ENCODE measurements around the gene DDC. TPM values are rescaled to one million over a fixed set of nuclear protein-coding genes. Genes with fewer than 3 reads are reported as not detected.
"Not testable (repeated sequence)": the region's sequence is repeated elsewhere in the genome, so short reads cannot be mapped to it uniquely, and the experiment has no call there.

The DDC gene
- total and polyA plus RNA-seq, 4 donors = 27.2 to 74.9 (median 58.6) TPM

DNA sequence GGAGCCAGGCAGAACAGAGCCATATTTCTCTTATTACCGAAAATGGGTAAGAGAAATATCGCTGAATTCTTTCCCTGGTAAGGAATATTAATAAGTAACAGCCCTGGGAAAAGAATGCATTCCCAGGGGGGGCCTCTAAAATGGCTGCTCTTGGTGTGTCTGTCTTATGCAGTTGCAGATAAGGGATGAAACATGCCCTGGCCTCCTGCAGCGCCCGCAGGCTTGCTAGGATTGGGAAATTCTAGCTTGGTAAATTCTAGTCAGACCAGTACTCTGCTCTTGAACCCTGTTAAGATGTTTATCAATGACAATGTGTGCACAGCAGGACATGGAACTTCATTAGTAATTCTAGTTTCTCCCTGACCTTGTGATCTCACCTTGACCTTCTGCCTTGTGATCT is 18.1 kb upstream of the DDC start:
- H3K4me3 ChIP-seq (ENCODE audit: low read depth in 1 of 3, low read length in 3 of 3); H3K36me3 ChIP-seq (ENCODE audit: control insufficient read depth in 4 of 4, insufficient read depth in 3 of 4, low read depth in 1 of 4, low read length in 3 of 4); H3K27ac ChIP-seq (ENCODE audit: low read depth in 1 of 2, low read length in 2 of 2); DNase-seq (ENCODE audit: low spot score); H3K9me3 ChIP-seq (ENCODE audit: control insufficient read depth in 4 of 4, low read length in 3 of 4); H3K27me3 ChIP-seq (ENCODE audit: control insufficient read depth in 4 of 4, insufficient read depth in 4 of 4, low read length in 3 of 4); H3K9ac ChIP-seq (ENCODE audit: low read depth in 1 of 2, low read length in 2 of 2); H3K4me1 ChIP-seq (ENCODE audit: control insufficient read depth in 4 of 4, insufficient read depth in 4 of 4, low read length in 3 of 4): not testable (repeated sequence)
- WGBS = 95% methylated on average over 4 of the region's 4 CpGs

DNA sequence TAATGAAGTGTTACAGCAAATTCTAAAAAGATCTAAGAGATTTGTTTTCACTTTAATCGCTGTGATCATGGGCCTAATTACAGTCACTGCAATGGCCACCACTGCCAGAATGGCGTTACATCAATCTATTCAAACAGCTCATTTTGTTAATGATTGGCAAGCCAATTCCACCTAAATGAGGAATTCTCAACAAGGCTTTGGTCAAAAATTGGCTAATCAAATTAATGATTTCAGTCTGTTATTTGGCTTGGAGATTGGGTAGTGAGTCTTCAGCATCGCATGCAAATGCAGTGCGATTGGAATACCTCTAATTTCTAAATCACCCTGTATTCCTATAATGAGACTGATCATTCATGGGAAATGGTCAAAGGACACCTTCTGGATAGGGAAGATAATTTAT is 17.1 kb upstream of the DDC start:
- not testable (repeated sequence) for DNase-seq (ENCODE audit: low spot score); H3K9me3 ChIP-seq (ENCODE audit: control insufficient read depth in 4 of 4, low read length in 3 of 4); H3K27ac ChIP-seq (ENCODE audit: low read depth in 1 of 2, low read length in 2 of 2); H3K4me1 ChIP-seq (ENCODE audit: control insufficient read depth in 4 of 4, insufficient read depth in 4 of 4, low read length in 3 of 4); H3K36me3 ChIP-seq (ENCODE audit: control insufficient read depth in 4 of 4, insufficient read depth in 3 of 4, low read depth in 1 of 4, low read length in 3 of 4); H3K9ac ChIP-seq (ENCODE audit: low read depth in 1 of 2, low read length in 2 of 2); H3K27me3 ChIP-seq (ENCODE audit: control insufficient read depth in 4 of 4, insufficient read depth in 4 of 4, low read length in 3 of 4); H3K4me3 ChIP-seq (ENCODE audit: low read depth in 1 of 3, low read length in 3 of 3)
- WGBS = 90% methylated on average over 4 of the region's 4 CpGs

DNA sequence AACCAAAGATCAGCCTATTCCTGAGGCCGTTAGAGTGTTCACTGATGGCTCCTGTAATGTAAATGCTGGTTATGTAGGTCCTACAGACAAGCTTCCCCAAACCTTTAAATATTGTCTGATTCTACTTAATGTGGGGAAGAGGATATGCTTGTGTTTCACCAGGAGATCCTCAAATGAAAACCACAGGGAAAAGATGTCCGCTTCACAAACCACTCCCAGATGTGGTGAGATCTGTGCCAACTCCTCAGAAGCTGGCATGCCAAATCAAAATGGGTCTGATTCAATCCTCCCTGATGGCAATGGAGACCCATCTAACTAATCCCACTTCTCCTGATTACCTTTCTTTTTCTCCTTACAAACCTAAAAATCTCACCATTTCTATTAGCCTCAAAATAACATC is 15.5 kb upstream of the DDC start:
- H3K9ac ChIP-seq (ENCODE audit: low read depth in 1 of 2, low read length in 2 of 2); H3K27me3 ChIP-seq (ENCODE audit: control insufficient read depth in 4 of 4, insufficient read depth in 4 of 4, low read length in 3 of 4); H3K4me3 ChIP-seq (ENCODE audit: low read depth in 1 of 3, low read length in 3 of 3); H3K27ac ChIP-seq (ENCODE audit: low read depth in 1 of 2, low read length in 2 of 2); H3K36me3 ChIP-seq (ENCODE audit: control insufficient read depth in 4 of 4, insufficient read depth in 3 of 4, low read depth in 1 of 4, low read length in 3 of 4); H3K9me3 ChIP-seq (ENCODE audit: control insufficient read depth in 4 of 4, low read length in 3 of 4); DNase-seq (ENCODE audit: low spot score); H3K4me1 ChIP-seq (ENCODE audit: control insufficient read depth in 4 of 4, insufficient read depth in 4 of 4, low read length in 3 of 4): not testable (repeated sequence)
- 89% methylated on average over 2 of the region's 2 CpGs for WGBS

DNA sequence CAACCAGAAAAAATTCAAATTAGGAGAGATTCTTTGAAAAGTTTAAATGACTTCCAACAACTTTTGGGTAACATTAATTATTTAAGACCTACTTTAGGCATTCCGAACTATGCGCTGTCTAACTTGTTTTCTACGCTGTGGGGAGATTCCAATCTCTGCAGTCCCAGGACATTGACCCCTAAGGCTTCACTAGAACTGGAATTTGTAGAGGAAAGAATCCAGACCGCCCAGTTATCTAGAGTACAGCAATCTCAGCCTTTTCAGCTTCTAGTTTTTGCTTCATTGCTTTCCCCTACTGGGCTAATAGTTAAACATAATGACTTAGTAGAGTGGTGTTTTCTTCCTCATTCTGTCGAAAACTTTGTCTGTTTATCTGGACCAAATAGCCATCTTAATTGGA is 14.9 kb upstream of the DDC start:
- Histone ChIP-seq H3K27me3 (ENCODE audit: control insufficient read depth in 4 of 4, insufficient read depth in 4 of 4, low read length in 3 of 4) (no peaks in the 10 kb centered on the region), H3K27ac (ENCODE audit: low read depth in 1 of 2, low read length in 2 of 2) (no peak overlapping the region), H3K4me3 (ENCODE audit: low read depth in 1 of 3, low read length in 3 of 3) (no peak overlapping the region), H3K4me1 (ENCODE audit: control insufficient read depth in 4 of 4, insufficient read depth in 4 of 4, low read length in 3 of 4) (peaks cover 0 to 7% (median 3%) of the 10 kb centered on the region in 4 donors), H3K9me3 (ENCODE audit: control insufficient read depth in 4 of 4, low read length in 3 of 4) (peaks cover 0 to 4% (median 1%) of the 10 kb centered on the region in 4 donors), H3K9ac (ENCODE audit: low read depth in 1 of 2, low read length in 2 of 2) (no peak overlapping the region), H3K36me3 (ENCODE audit: control insufficient read depth in 4 of 4, insufficient read depth in 3 of 4, low read depth in 1 of 4, low read length in 3 of 4) (no peaks in the 10 kb centered on the region)
- TF ChIP-seq RAD21 (IDR thresholded peaks at IDR 0.05) = no peak
- no peak for TF ChIP-seq FOXA1 (IDR thresholded peaks at IDR 0.05)
- no peak for TF ChIP-seq JUND (IDR thresholded peaks at IDR 0.05)
- no peak for TF ChIP-seq HNF4G (IDR thresholded peaks at IDR 0.05)
- no peak for TF ChIP-seq TAF1 (conservative IDR thresholded peaks at IDR 0.05)
- TF ChIP-seq, protein P1, sequence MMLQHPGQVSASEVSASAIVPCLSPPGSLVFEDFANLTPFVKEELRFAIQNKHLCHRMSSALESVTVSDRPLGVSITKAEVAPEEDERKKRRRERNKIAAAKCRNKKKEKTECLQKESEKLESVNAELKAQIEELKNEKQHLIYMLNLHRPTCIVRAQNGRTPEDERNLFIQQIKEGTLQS (IDR thresholded peaks at IDR 0.05) = no peak
- peak; percentile 20 to 27 for TF ChIP-seq HNF4A (conservative IDR thresholded peaks at IDR 0.05)
- TF ChIP-seq YY1 (IDR thresholded peaks at IDR 0.05) = no peak
- TF ChIP-seq, protein P2, sequence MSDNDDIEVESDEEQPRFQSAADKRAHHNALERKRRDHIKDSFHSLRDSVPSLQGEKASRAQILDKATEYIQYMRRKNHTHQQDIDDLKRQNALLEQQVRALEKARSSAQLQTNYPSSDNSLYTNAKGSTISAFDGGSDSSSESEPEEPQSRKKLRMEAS (IDR thresholded peaks at IDR 0.05) = no peak
- TF ChIP-seq RXRA (IDR thresholded peaks at IDR 0.05) = peak; percentile 60 to 76
- TF ChIP-seq GABPA (IDR thresholded peaks at IDR 0.05 in 1 of 2, conservative IDR thresholded peaks at IDR 0.05 in 1 of 2) = no peak
- TF ChIP-seq SP1 (IDR thresholded peaks at IDR 0.05) = peak; percentile 27
- WGBS = 42% methylated on average over 5 of the region's 5 CpGs
- no peak for DNase-seq (ENCODE audit: low spot score)

DNA sequence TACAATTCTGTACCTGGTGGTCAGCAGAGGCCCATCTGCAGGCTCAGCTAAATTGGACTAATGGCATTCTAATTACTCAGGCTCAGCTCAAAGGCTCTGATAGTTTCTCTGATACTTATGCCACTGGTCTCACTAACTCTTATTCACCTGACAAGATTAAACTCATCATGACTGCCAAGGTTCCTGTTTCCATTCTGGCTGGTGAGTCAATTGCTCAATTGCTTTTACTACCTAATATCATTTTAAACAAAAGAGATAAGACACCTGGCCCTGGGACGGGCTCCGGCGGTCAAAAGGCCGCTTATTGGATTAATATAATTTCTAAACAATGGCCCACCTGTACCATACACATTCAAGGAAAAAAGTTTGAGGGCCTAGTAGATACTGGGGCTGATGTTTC is 12.9 kb upstream of the DDC start:
- H3K4me3 ChIP-seq (ENCODE audit: low read depth in 1 of 3, low read length in 3 of 3); H3K36me3 ChIP-seq (ENCODE audit: control insufficient read depth in 4 of 4, insufficient read depth in 3 of 4, low read depth in 1 of 4, low read length in 3 of 4); H3K9ac ChIP-seq (ENCODE audit: low read depth in 1 of 2, low read length in 2 of 2); H3K27ac ChIP-seq (ENCODE audit: low read depth in 1 of 2, low read length in 2 of 2); H3K4me1 ChIP-seq (ENCODE audit: control insufficient read depth in 4 of 4, insufficient read depth in 4 of 4, low read length in 3 of 4); H3K9me3 ChIP-seq (ENCODE audit: control insufficient read depth in 4 of 4, low read length in 3 of 4); H3K27me3 ChIP-seq (ENCODE audit: control insufficient read depth in 4 of 4, insufficient read depth in 4 of 4, low read length in 3 of 4); DNase-seq (ENCODE audit: low spot score): not testable (repeated sequence)
- 84% methylated on average over 4 of the region's 4 CpGs for WGBS
